Glutamatergic neuron (in vitro differentiated cells): Measurements from ENCODE around the gene OLFML2A. TPM values are rescaled to one million over a fixed set of nuclear protein-coding genes. Genes with fewer than 3 reads are reported as not detected.

Experiments
- DNase-seq: peaks from one replicate; pipeline ENCODE4 v3.0.0; 2022
- H3K27ac Mint-ChIP-seq: one replicate; pipeline ENCODE4 v1.8.0; 2020; ENCODE audit warnings: mild to moderate bottlenecking, mixed read lengths, inconsistent platforms; ENCODE audit not compliant: unreplicated experiment
- H3K27me3 Mint-ChIP-seq: one replicate; pipeline ENCODE4 v1.8.0; 2020; ENCODE audit warnings: mild to moderate bottlenecking, moderate library complexity, mixed read lengths, inconsistent platforms; ENCODE audit not compliant: unreplicated experiment
- H3K36me3 Mint-ChIP-seq: one replicate; pipeline ENCODE4 v1.8.0; 2020; ENCODE audit warnings: mild to moderate bottlenecking, mixed read lengths, inconsistent platforms; ENCODE audit not compliant: unreplicated experiment
- H3K4me1 Mint-ChIP-seq: one replicate; pipeline ENCODE4 v1.8.0; 2020; ENCODE audit warnings: mild to moderate bottlenecking, low read depth, mixed read lengths, inconsistent platforms; ENCODE audit not compliant: unreplicated experiment
- H3K4me3 Mint-ChIP-seq: one replicate; pipeline ENCODE4 v1.8.0; 2020; ENCODE audit warnings: mild to moderate bottlenecking, mixed read lengths, inconsistent platforms; ENCODE audit not compliant: unreplicated experiment
- H3K9me3 Mint-ChIP-seq: one replicate; pipeline ENCODE4 v1.8.0; 2020; ENCODE audit warnings: mild to moderate bottlenecking, moderate library complexity, mixed read lengths, inconsistent platforms; ENCODE audit not compliant: unreplicated experiment
- CTCF ChIP-seq: fragments of 200-600 bp; sonication (generic); IDR thresholded peaks from one replicate; pipeline ENCODE4 v1.5.0; 2021; ENCODE audit not compliant: partially characterized antibody, unreplicated experiment
- total RNA-seq: library from RNA; stranded (reverse); fragmentation: NEBNext Ultra II Directional; extraction: Animal tissue kit (Norgen Biotek cat#: 25700); gene quantifications from one replicate; pipeline ENCODE4 v1.2.1, GENCODE V29; 2021; ENCODE audit not compliant: unreplicated experiment

Gene OLFML2A
- total RNA-seq, 1 donor from 2014 or later: not detected

- no peak for DNase-seq
- no peak overlapping the region for H3K27ac Mint-ChIP-seq
- H3K4me1 Mint-ChIP-seq: peaks cover 4% of the 10 kb centered on the region
- no peaks in the 10 kb centered on the region for H3K36me3 Mint-ChIP-seq
- H3K9me3 Mint-ChIP-seq: peaks cover 6% of the 10 kb centered on the region
- no peak for TF ChIP-seq CTCF
- H3K4me3 Mint-ChIP-seq: no peak overlapping the region
- H3K27me3 Mint-ChIP-seq: no peaks in the 10 kb centered on the region
These were observed 36.7 kb downstream of the OLFML2A start for GRCh38 chr9:124813501-124814163.

- no peak for TF ChIP-seq CTCF
- H3K36me3 Mint-ChIP-seq: no peaks in the 10 kb centered on the region
- H3K27ac Mint-ChIP-seq: no peak overlapping the region
- H3K27me3 Mint-ChIP-seq: no peaks in the 10 kb centered on the region
- no peak for DNase-seq
- H3K9me3 Mint-ChIP-seq: peaks cover 6% of the 10 kb centered on the region
- H3K4me3 Mint-ChIP-seq: no peak overlapping the region
- peaks cover 4% of the 10 kb centered on the region for H3K4me1 Mint-ChIP-seq
These were observed 37.2 kb downstream of the OLFML2A start for GRCh38 chr9:124814164-124814535.

GRCh38 chr9:124815601-124816000 lies 38.7 kb downstream of the OLFML2A start:
- no peak overlapping the region for H3K4me3 Mint-ChIP-seq
- TF ChIP-seq CTCF: no peak
- H3K27ac Mint-ChIP-seq: no peak overlapping the region
- H3K9me3 Mint-ChIP-seq: peaks cover 6% of the 10 kb centered on the region
- no peak for DNase-seq
- peaks cover 5% of the 10 kb centered on the region for H3K4me1 Mint-ChIP-seq
- no peaks in the 10 kb centered on the region for H3K27me3 Mint-ChIP-seq
- H3K36me3 Mint-ChIP-seq: no peaks in the 10 kb centered on the region

GRCh38 chr9:124818431-124819281 lies 41.7 kb downstream of the OLFML2A start:
- no peak for DNase-seq
- no peak for TF ChIP-seq CTCF
- no peaks in the 10 kb centered on the region for H3K27me3 Mint-ChIP-seq
- no peak overlapping the region for H3K27ac Mint-ChIP-seq
- H3K4me1 Mint-ChIP-seq: peaks cover 7% of the 10 kb centered on the region
- no peaks in the 10 kb centered on the region for H3K36me3 Mint-ChIP-seq
- no peak overlapping the region for H3K4me3 Mint-ChIP-seq
- H3K9me3 Mint-ChIP-seq: peaks cover 2% of the 10 kb centered on the region
